H9 (cell line): ENCODE measurements around the gene ZDHHC19. TPM values are rescaled to one million over a fixed set of nuclear protein-coding genes. Genes with fewer than 3 reads are reported as not detected.
A peak's percentile ranks its signal among the peaks of the same experiment; 100 is the strongest.

ENCODE experiments used
- DNase-seq: peaks from one replicate; pipeline ENCODE4 v3.0.0-alpha.2; 2017
- H2AFZ ChIP-seq: one replicate; pipeline ENCODE4 v1.6.1; 2013; ENCODE audit warnings: mild to moderate bottlenecking, low read length, control low read depth, moderate library complexity
- H2AK5ac ChIP-seq: 2 replicates; pipeline ENCODE4 v1.6.1; 2013; ENCODE audit warnings: low read length, control low read depth, mixed read lengths; ENCODE audit not compliant: insufficient read length
- H2BK120ac ChIP-seq: one replicate; pipeline ENCODE4 v1.6.1; 2013; ENCODE audit warnings: low read depth, mild to moderate bottlenecking, low read length, control low read depth, inconsistent platforms; ENCODE audit not compliant: poor library complexity, severe bottlenecking
- H2BK12ac ChIP-seq: 2 replicates; pipeline ENCODE4 v1.6.1; 2013; ENCODE audit warnings: low read length, control low read depth, mixed read lengths, low read depth; ENCODE audit not compliant: insufficient read length
- H2BK15ac ChIP-seq: 2 replicates; pipeline ENCODE4 v1.6.1; 2013; ENCODE audit warnings: low read depth, low read length, control low read depth
- H2BK20ac ChIP-seq: one replicate; pipeline ENCODE4 v1.6.1; 2013; ENCODE audit warnings: low read depth, mild to moderate bottlenecking, low read length, control low read depth, inconsistent platforms; ENCODE audit not compliant: poor library complexity, severe bottlenecking
- H2BK5ac ChIP-seq: 2 replicates; pipeline ENCODE4 v1.6.1; 2013; ENCODE audit warnings: low read length, control low read depth, mixed read lengths; ENCODE audit not compliant: insufficient read length
- H3K14ac ChIP-seq: 2 replicates; pipeline ENCODE4 v1.6.1; 2013; ENCODE audit warnings: low read length, control low read depth; ENCODE audit not compliant: insufficient read depth
- H3K18ac ChIP-seq: 2 replicates; pipeline ENCODE4 v1.6.1; 2013; ENCODE audit warnings: low read depth, mild to moderate bottlenecking, mixed read lengths, low read length, control low read depth; ENCODE audit not compliant: insufficient read length
- H3K23ac ChIP-seq: 2 replicates; pipeline ENCODE4 v1.6.1; 2013; ENCODE audit warnings: low read length, control low read depth, mixed read lengths, low read depth; ENCODE audit not compliant: insufficient read length
- H3K23me2 ChIP-seq: 2 replicates; pipeline ENCODE4 v1.6.1; 2013; ENCODE audit warnings: low read depth, mild to moderate bottlenecking, mixed read lengths, low read length, control low read depth; ENCODE audit not compliant: insufficient read length, poor library complexity, severe bottlenecking
- H3K27ac ChIP-seq: 2 replicates; pipeline ENCODE4 v1.5.1; 2013; ENCODE audit warnings: low read length, control low read depth, mixed read lengths, low read depth; ENCODE audit not compliant: insufficient read length
- H3K27me3 ChIP-seq: 2 replicates; pipeline ENCODE4 v1.6.1; 2013; ENCODE audit warnings: low read length, control low read depth, inconsistent platforms; ENCODE audit not compliant: insufficient read depth
- H3K4ac ChIP-seq: 2 replicates; pipeline ENCODE4 v1.6.1; 2013; ENCODE audit warnings: low read depth, mild to moderate bottlenecking, control low read depth, inconsistent platforms, low read length, moderate library complexity
- H3K4me1 ChIP-seq: 2 replicates; pipeline ENCODE4 v1.6.1; 2013; ENCODE audit warnings: low read length, control low read depth, inconsistent platforms; ENCODE audit not compliant: insufficient read depth
- H3K4me2 ChIP-seq: 2 replicates; pipeline ENCODE4 v1.6.1; 2013; ENCODE audit warnings: low read length, control low read depth, mixed read lengths; ENCODE audit not compliant: insufficient read length, insufficient read depth
- H3K56ac ChIP-seq: 2 replicates; pipeline ENCODE4 v1.6.1; 2013; ENCODE audit warnings: low read depth, mild to moderate bottlenecking, mixed read lengths, low read length, control low read depth; ENCODE audit not compliant: insufficient read length
- H3K79me1 ChIP-seq: 2 replicates; pipeline ENCODE4 v1.6.1; 2013; ENCODE audit warnings: low read depth, mild to moderate bottlenecking, moderate library complexity, low read length, control low read depth, inconsistent platforms; ENCODE audit not compliant: insufficient read depth, poor library complexity, severe bottlenecking
- H3K79me2 ChIP-seq: 2 replicates; pipeline ENCODE4 v1.6.1; 2013; ENCODE audit warnings: low read length, control low read depth, inconsistent platforms; ENCODE audit not compliant: insufficient read depth
- H3K9ac ChIP-seq: 2 replicates; pipeline ENCODE4 v1.6.1; 2013; ENCODE audit warnings: low read length, control low read depth, mixed read lengths; ENCODE audit not compliant: insufficient read length; ENCODE audit errors: extremely low read depth
- H3K9me3 ChIP-seq: one replicate; pipeline ENCODE4 v1.6.1; 2013; ENCODE audit warnings: low read depth, low read length, inconsistent platforms; ENCODE audit not compliant: control insufficient read depth
- H3T11ph ChIP-seq: one replicate; pipeline ENCODE4 v1.6.1; 2013; ENCODE audit warnings: mild to moderate bottlenecking, low read length, control low read depth, inconsistent platforms
- H4K20me1 ChIP-seq: one replicate; pipeline ENCODE4 v1.6.1; 2013; ENCODE audit not compliant: control insufficient read depth, insufficient read length, insufficient read depth
- H4K5ac ChIP-seq: 2 replicates; pipeline ENCODE4 v1.6.1; 2013; ENCODE audit warnings: low read depth, mild to moderate bottlenecking, mixed read lengths, low read length, control low read depth; ENCODE audit not compliant: insufficient read length
- H4K8ac ChIP-seq: replicated peaks from 2 replicates; pipeline ENCODE4 v1.6.1; 2013; ENCODE audit warnings: low read length, control low read depth, mixed read lengths, low read depth; ENCODE audit not compliant: insufficient read length
- H4K91ac ChIP-seq: 2 replicates; pipeline ENCODE4 v1.6.1; 2013; ENCODE audit warnings: low read depth, mild to moderate bottlenecking, moderate library complexity, mixed read lengths, low read length, control low read depth; ENCODE audit not compliant: insufficient read length
- H3K27ac Mint-ChIP-seq, 3 experiments: 2 replicates in 2 of 3; 3 replicates in 1 of 3; pipeline ENCODE4 v1.8.0; 2020 to 2021; ENCODE audit warnings: mixed read lengths in 3 of 3, mild to moderate bottlenecking in 1 of 3, moderate library complexity in 1 of 3
- H3K27me3 Mint-ChIP-seq: 2 replicates; pipeline ENCODE4 v1.8.0; 2021; ENCODE audit warnings: low read depth, mild to moderate bottlenecking, moderate library complexity, mixed read lengths
- H3K36me3 Mint-ChIP-seq, 3 experiments: 2 replicates in 2 of 3; 3 replicates in 1 of 3; pipeline ENCODE4 v1.8.0; 2020 to 2021; ENCODE audit warnings: low read depth in 3 of 3, mixed read lengths in 3 of 3; ENCODE audit not compliant: insufficient read depth in 1 of 3
- H3K4me1 Mint-ChIP-seq, 2 experiments: 2 replicates each; pipeline ENCODE4 v1.8.0; 2020; ENCODE audit warnings: mixed read lengths in 2 of 2
- H3K4me3 Mint-ChIP-seq, 2 experiments: 2 replicates in 1 of 2; 3 replicates in 1 of 2; pipeline ENCODE4 v1.8.0; 2020 to 2021; ENCODE audit warnings: mild to moderate bottlenecking in 2 of 2, mixed read lengths in 2 of 2, moderate library complexity in 1 of 2
- H3K9me3 Mint-ChIP-seq, 2 experiments: 2 replicates in 1 of 2; 3 replicates in 1 of 2; pipeline ENCODE4 v1.8.0; 2020; ENCODE audit warnings: mild to moderate bottlenecking in 2 of 2, mixed read lengths in 2 of 2, moderate library complexity in 1 of 2
- CTCF ChIP-seq: fragments of 200-600 bp; sonication (generic); conservative IDR thresholded peaks from 3 replicates; pipeline ENCODE4 v1.8.0; 2021; ENCODE audit warnings: antibody characterized with exemption, mild to moderate bottlenecking
- WGBS: extraction: QIAGEN DNeasy Blood & Tissue Kit; methylation state at CpG from one replicate; pipeline ENCODE4 v1.1.7; 2013; ENCODE audit warnings: missing lambda C conversion rate, low lambda C conversion rate, mixed read lengths; ENCODE audit not compliant: insufficient read length; ENCODE audit errors: extremely low coverage; 5-methylcytosine and 5-hydroxymethylcytosine counted together
- total RNA-seq: library from RNA; stranded (reverse); gene quantifications from 2 replicates; pipeline ENCODE4 v1.2.1, GENCODE V29; 2021

ZDHHC19 gene
- total RNA-seq, 1 experiment from 2014 or later: 2.2 TPM

- H2BK20ac ChIP-seq: no peak overlapping the region
- H3K23ac ChIP-seq: no peak overlapping the region
- no peaks in the 10 kb centered on the region for H4K20me1 ChIP-seq
- H3K27me3 ChIP-seq: no peaks in the 10 kb centered on the region
- H2BK12ac ChIP-seq: no peak overlapping the region
- H3K27me3 Mint-ChIP-seq: no peaks in the 10 kb centered on the region
- no peak overlapping the region for H2BK120ac ChIP-seq
- no peak overlapping the region for H4K91ac ChIP-seq
- H4K8ac ChIP-seq: no peak overlapping the region
- no peak overlapping the region; a peak in 1 of 5 replicates for H3K4me3 Mint-ChIP-seq
- H3K79me2 ChIP-seq: no peaks in the 10 kb centered on the region
- peaks cover 2% of the 10 kb centered on the region; the same call in 1 of the 2 replicates for H3K4me1 ChIP-seq
- H3K4ac ChIP-seq: no peak overlapping the region
- peak overlapping the region; percentile 86 to 94 (median 92) for H3K27ac Mint-ChIP-seq
- H3K4me2 ChIP-seq: no peak overlapping the region
- DNase-seq: no peak
- H2AFZ ChIP-seq: no peak overlapping the region
- H4K5ac ChIP-seq: no peak overlapping the region
- H3K9ac ChIP-seq: no peak overlapping the region
- no peak overlapping the region for H3K56ac ChIP-seq
- no peak for TF ChIP-seq CTCF
- H2AK5ac ChIP-seq: no peak overlapping the region
- no peak overlapping the region for H3K14ac ChIP-seq
- H3K9me3 ChIP-seq: no peaks in the 10 kb centered on the region
- no peak overlapping the region for H2BK15ac ChIP-seq
- H3K4me1 Mint-ChIP-seq: peaks cover 32 to 35% of the 10 kb centered on the region in 2 experiments
- no peaks in the 10 kb centered on the region for H3K23me2 ChIP-seq
- H3T11ph ChIP-seq: no peak overlapping the region
- H3K36me3 Mint-ChIP-seq: no peaks in the 10 kb centered on the region
- H2BK5ac ChIP-seq: no peak overlapping the region
- no peaks in the 10 kb centered on the region for H3K9me3 Mint-ChIP-seq
- no CpG with 5 or more reads among the region's 13 CpGs for WGBS
- peak overlapping the region; percentile 24 for H3K18ac ChIP-seq
- H3K27ac ChIP-seq: no peak overlapping the region
- H3K79me1 ChIP-seq: no peaks in the 10 kb centered on the region
Measured at GRCh38 chr3:196159526-196159925, 51.7 kb downstream of the ZDHHC19 start.
